GM12878 (cell line): Measurements from ENCODE around the gene PRKRA.

Source experiments
- GABPA ChIP-seq: IDR thresholded peaks from 2 replicates; pipeline ENCODE4 v1.6.1; 2014; ENCODE audit warnings: antibody characterized with exemption, low read depth, mild to moderate bottlenecking, inconsistent platforms
- MYC ChIP-seq: IDR thresholded peaks from 2 replicates; pipeline ENCODE4 v1.6.1; 2011; ENCODE audit warnings: mild to moderate bottlenecking, low read length, moderate library complexity, inconsistent platforms; ENCODE audit not compliant: insufficient read depth, insufficient replicate concordance, insufficient read length, severe bottlenecking
- POLR2A ChIP-seq: IDR thresholded peaks from 2 replicates; pipeline ENCODE4 v1.6.1; 2011; ENCODE audit warnings: low read depth, mild to moderate bottlenecking, low read length
- TARDBP ChIP-seq: IDR thresholded peaks from 2 replicates; pipeline ENCODE4 v1.6.1; 2016; ENCODE audit warnings: borderline replicate concordance

DNA sequence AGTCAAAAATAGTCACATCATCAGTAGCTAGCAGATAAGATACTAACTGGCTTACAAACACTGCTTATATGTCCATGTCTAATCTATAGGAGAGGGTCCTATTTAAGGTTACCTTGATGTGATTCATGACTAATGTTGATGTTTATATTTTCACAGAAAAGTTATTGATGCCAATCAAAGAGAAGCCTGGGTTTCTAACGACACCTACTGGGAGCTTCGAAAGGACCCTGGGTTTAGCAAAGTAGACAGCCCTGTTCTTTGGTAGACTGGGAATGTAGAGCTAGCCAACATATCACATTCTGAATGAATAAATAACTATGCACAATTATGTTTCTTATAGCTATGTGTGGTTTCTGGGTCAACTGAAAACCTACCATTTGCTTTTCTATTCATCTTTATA, 55.7 kb downstream of the PRKRA start:
- TF ChIP-seq MYC (no peak), POLR2A (no peak), GABPA (no peak), TARDBP (no peak)
